Activated T-helper 2 cell treated with anti-CD3 and anti-CD28 coated beads, Interferon-gamma antibody, Interleukin-2, Interleukin-4, amounts not matched to agents 10 μg/mL and 5 μg/mL and 100 μg/mL, durations not matched to agents 14 hours and 24 hours and 36 hours (primary cell): Measurements from ENCODE around the gene USP10. TPM values are rescaled to one million over a fixed set of nuclear protein-coding genes. Genes with fewer than 3 reads are reported as not detected.

Source experiments
- DNase-seq: peaks from one replicate; pipeline ENCODE4 v3.0.0; 2021; ENCODE audit warnings: low spot score
- H3K27ac Mint-ChIP-seq: one replicate; pipeline ENCODE4 v1.8.0; 2021; ENCODE audit warnings: mixed read lengths
- H3K27me3 Mint-ChIP-seq: one replicate; pipeline ENCODE4 v1.8.0; 2021; ENCODE audit warnings: low read depth, mixed read lengths
- H3K36me3 Mint-ChIP-seq: one replicate; pipeline ENCODE4 v1.8.0; 2021; ENCODE audit warnings: low read depth, mixed read lengths
- H3K4me1 Mint-ChIP-seq: one replicate; pipeline ENCODE4 v1.8.0; 2021; ENCODE audit warnings: low read depth, mixed read lengths
- H3K4me3 Mint-ChIP-seq: one replicate; pipeline ENCODE4 v1.8.0; 2021; ENCODE audit warnings: low read depth, mild to moderate bottlenecking, moderate library complexity, mixed read lengths
- H3K9me3 Mint-ChIP-seq: one replicate; pipeline ENCODE4 v1.8.0; 2021; ENCODE audit warnings: mixed read lengths
- intact Hi-C: fragments of 100-400 bp; cut with micrococcal nuclease; formaldehyde crosslinking; loops from one replicate; pipeline ENCODE4 v1.15.1; 2023
- total RNA-seq: library from RNA; stranded (reverse); gene quantifications from 2 replicates; pipeline ENCODE4 v1.2.3, GENCODE V29; 2022

Gene USP10
- total RNA-seq, 1 donor from 2014 or later: 151 TPM

- Mint-ChIP-seq H3K27ac (no peak overlapping the region), H3K4me3 (no peak overlapping the region), H3K9me3 (no peaks in the 10 kb centered on the region), H3K4me1 (peaks cover 17% of the 10 kb centered on the region), H3K36me3 (no peaks in the 10 kb centered on the region), H3K27me3 (no peaks in the 10 kb centered on the region)
- intact Hi-C loops: no loop called here
- no peak for DNase-seq
Observed at GRCh38 chr16:84806256-84806889, 106.6 kb downstream of the USP10 start.

GRCh38 chr16:84806890-84807258 is 107.1 kb downstream of the USP10 start:
- Mint-ChIP-seq H3K4me1 (peaks cover 21% of the 10 kb centered on the region), H3K27ac (no peak overlapping the region), H3K4me3 (no peak overlapping the region), H3K27me3 (no peaks in the 10 kb centered on the region), H3K9me3 (no peaks in the 10 kb centered on the region), H3K36me3 (no peaks in the 10 kb centered on the region)
- intact Hi-C loops: no loop called here
- DNase-seq: no peak

GRCh38 chr16:84807776-84808175 is 108.0 kb downstream of the USP10 start:
- intact Hi-C loops: no loop called here
- Mint-ChIP-seq H3K27me3 (peaks cover under 1% of the 10 kb centered on the region), H3K4me1 (peaks cover 21% of the 10 kb centered on the region), H3K4me3 (no peak overlapping the region), H3K36me3 (no peaks in the 10 kb centered on the region), H3K9me3 (no peaks in the 10 kb centered on the region), H3K27ac (no peak overlapping the region)
- DNase-seq: no peak

GRCh38 chr16:84808826-84809225 is 109.0 kb downstream of the USP10 start:
- H3K27ac Mint-ChIP-seq: no peak overlapping the region
- H3K4me3 Mint-ChIP-seq: no peak overlapping the region
- intact Hi-C loops: no loop called here
- H3K9me3 Mint-ChIP-seq: no peaks in the 10 kb centered on the region
- peaks cover 23% of the 10 kb centered on the region for H3K4me1 Mint-ChIP-seq
- H3K36me3 Mint-ChIP-seq: no peaks in the 10 kb centered on the region
- DNase-seq: no peak
- peaks cover 3% of the 10 kb centered on the region for H3K27me3 Mint-ChIP-seq

- peaks cover 20% of the 10 kb centered on the region for H3K4me1 Mint-ChIP-seq
- peak overlapping the region; percentile 17 for H3K4me3 Mint-ChIP-seq
- intact Hi-C loops: no loop called here
- DNase-seq: peak; percentile 31
- H3K36me3 Mint-ChIP-seq: no peaks in the 10 kb centered on the region
- no peaks in the 10 kb centered on the region for H3K9me3 Mint-ChIP-seq
- H3K27ac Mint-ChIP-seq: peak overlapping the region; percentile 28
- peaks cover 9% of the 10 kb centered on the region for H3K27me3 Mint-ChIP-seq
Observed at GRCh38 chr16:84810518-84811273, 110.9 kb downstream of the USP10 start.

GRCh38 chr16:84811529-84811928 is 111.7 kb downstream of the USP10 start:
- peaks cover 9% of the 10 kb centered on the region for H3K27me3 Mint-ChIP-seq
- no peak overlapping the region for H3K27ac Mint-ChIP-seq
- H3K4me1 Mint-ChIP-seq: peaks cover 16% of the 10 kb centered on the region
- no peak overlapping the region for H3K4me3 Mint-ChIP-seq
- intact Hi-C loops: no loop called here
- no peaks in the 10 kb centered on the region for H3K36me3 Mint-ChIP-seq
- DNase-seq: no peak
- H3K9me3 Mint-ChIP-seq: no peaks in the 10 kb centered on the region

- intact Hi-C loops: no loop called here
- H3K36me3 Mint-ChIP-seq: no peaks in the 10 kb centered on the region
- no peaks in the 10 kb centered on the region for H3K9me3 Mint-ChIP-seq
- H3K27me3 Mint-ChIP-seq: peaks cover 9% of the 10 kb centered on the region
- no peak overlapping the region for H3K4me3 Mint-ChIP-seq
- no peak overlapping the region for H3K27ac Mint-ChIP-seq
- H3K4me1 Mint-ChIP-seq: peaks cover 16% of the 10 kb centered on the region
- DNase-seq: no peak
Observed at GRCh38 chr16:84813141-84813934, 113.5 kb downstream of the USP10 start.

GRCh38 chr16:84815462-84815861 is 115.7 kb downstream of the USP10 start:
- H3K4me1 Mint-ChIP-seq: peaks cover 19% of the 10 kb centered on the region
- DNase-seq: no peak
- H3K36me3 Mint-ChIP-seq: no peaks in the 10 kb centered on the region
- no peaks in the 10 kb centered on the region for H3K9me3 Mint-ChIP-seq
- intact Hi-C loops: no loop called here
- no peak overlapping the region for H3K4me3 Mint-ChIP-seq
- no peak overlapping the region for H3K27ac Mint-ChIP-seq
- peaks cover 27% of the 10 kb centered on the region for H3K27me3 Mint-ChIP-seq

GRCh38 chr16:84816023-84816422 is 116.2 kb downstream of the USP10 start:
- Mint-ChIP-seq H3K27ac (no peak overlapping the region), H3K27me3 (peaks cover 29% of the 10 kb centered on the region), H3K4me3 (no peak overlapping the region), H3K36me3 (no peaks in the 10 kb centered on the region), H3K4me1 (peaks cover 14% of the 10 kb centered on the region), H3K9me3 (no peaks in the 10 kb centered on the region)
- no peak for DNase-seq
- intact Hi-C loops: no loop called here

GRCh38 chr16:84816485-84816884 is 116.7 kb downstream of the USP10 start:
- no peak for DNase-seq
- H3K36me3 Mint-ChIP-seq: no peaks in the 10 kb centered on the region
- peaks cover 33% of the 10 kb centered on the region for H3K27me3 Mint-ChIP-seq
- H3K9me3 Mint-ChIP-seq: no peaks in the 10 kb centered on the region
- intact Hi-C loops: no loop called here
- peaks cover 11% of the 10 kb centered on the region for H3K4me1 Mint-ChIP-seq
- H3K4me3 Mint-ChIP-seq: no peak overlapping the region
- H3K27ac Mint-ChIP-seq: no peak overlapping the region

- Mint-ChIP-seq H3K27me3 (peaks cover 34% of the 10 kb centered on the region), H3K9me3 (no peaks in the 10 kb centered on the region), H3K4me3 (no peak overlapping the region), H3K27ac (no peak overlapping the region), H3K4me1 (peaks cover 8% of the 10 kb centered on the region), H3K36me3 (no peaks in the 10 kb centered on the region)
- DNase-seq: no peak
- intact Hi-C loops: no loop called here
Observed at GRCh38 chr16:84817206-84817605, 117.4 kb downstream of the USP10 start.

- Mint-ChIP-seq H3K27ac (no peak overlapping the region), H3K27me3 (peaks cover 37% of the 10 kb centered on the region), H3K36me3 (no peaks in the 10 kb centered on the region), H3K4me3 (no peak overlapping the region), H3K9me3 (no peaks in the 10 kb centered on the region), H3K4me1 (peaks cover 8% of the 10 kb centered on the region)
- intact Hi-C loops: no loop called here
- no peak for DNase-seq
Observed at GRCh38 chr16:84817613-84818012, 117.8 kb downstream of the USP10 start.

GRCh38 chr16:84818133-84818532 is 118.3 kb downstream of the USP10 start:
- Mint-ChIP-seq H3K4me1 (peaks cover 6% of the 10 kb centered on the region), H3K4me3 (no peak overlapping the region), H3K36me3 (no peaks in the 10 kb centered on the region), H3K9me3 (no peaks in the 10 kb centered on the region), H3K27ac (no peak overlapping the region), H3K27me3 (peaks cover 39% of the 10 kb centered on the region)
- no peak for DNase-seq
- intact Hi-C loops: no loop called here
